NCI-H2081 treated with DMSO at 0.1 percent for 48 hours (cell line): ENCODE measurements around the gene FNDC1.
"Not testable (repeated sequence)": the region's sequence is repeated elsewhere in the genome, so short reads cannot be mapped to it uniquely, and the experiment has no call there.

ENCODE experiments used
- DNase-seq: peaks from one replicate; lab custom pipeline; 2025; lab: John Stamatoyannopoulos, UW

Gene FNDC1

GRCh38 chr6:159169193-159169555 lies at the start of gene FNDC1:
Gene FNDC1 (plus strand): TSS chr6:159169400. CDS start chr6:159169597, 197 bp downstream.
- DNase-seq: no peak

- DNase-seq: no peak
Observed at GRCh38 chr6:159119791-159120190, 49.4 kb upstream of the FNDC1 start.

GRCh38 chr6:159121486-159121885 lies 47.7 kb upstream of the FNDC1 start:
- no peak for DNase-seq

- no peak for DNase-seq
Observed at GRCh38 chr6:159122453-159122852, 46.7 kb upstream of the FNDC1 start.

GRCh38 chr6:159123831-159124230 lies 45.4 kb upstream of the FNDC1 start:
- DNase-seq: not testable (repeated sequence)

DNA sequence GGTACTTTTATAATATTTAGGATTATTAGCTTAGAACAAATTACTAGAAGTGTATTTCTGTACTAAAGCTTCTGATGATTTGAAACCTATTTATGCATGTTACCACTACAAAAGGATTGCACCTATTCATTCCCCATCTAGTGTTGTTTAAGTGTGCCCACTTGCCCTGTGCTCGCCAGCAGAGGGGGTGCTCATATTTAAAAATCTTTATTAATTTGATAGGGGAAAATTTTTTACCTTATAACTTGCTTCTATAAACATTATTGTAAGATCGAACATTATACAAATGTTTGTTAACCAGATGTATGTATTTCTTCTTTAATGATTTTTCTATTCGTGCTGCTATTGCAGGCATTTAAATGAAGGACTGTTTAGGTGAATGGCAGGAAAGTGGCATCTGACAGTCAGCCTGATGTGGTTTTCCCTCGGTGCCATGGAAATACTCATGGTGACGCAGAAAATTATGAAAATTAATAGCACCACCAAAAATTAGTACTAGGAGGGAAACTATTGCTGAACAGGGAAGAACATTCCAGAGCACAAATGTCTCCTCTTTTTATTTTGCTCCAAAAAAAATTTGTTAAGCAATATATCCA lies 44.1 kb upstream of the FNDC1 start:
- no peak for DNase-seq

- DNase-seq: no peak
Observed at GRCh38 chr6:159125951-159126352, 43.2 kb upstream of the FNDC1 start.

GRCh38 chr6:159126590-159126989 lies 42.6 kb upstream of the FNDC1 start:
- no peak for DNase-seq

DNA sequence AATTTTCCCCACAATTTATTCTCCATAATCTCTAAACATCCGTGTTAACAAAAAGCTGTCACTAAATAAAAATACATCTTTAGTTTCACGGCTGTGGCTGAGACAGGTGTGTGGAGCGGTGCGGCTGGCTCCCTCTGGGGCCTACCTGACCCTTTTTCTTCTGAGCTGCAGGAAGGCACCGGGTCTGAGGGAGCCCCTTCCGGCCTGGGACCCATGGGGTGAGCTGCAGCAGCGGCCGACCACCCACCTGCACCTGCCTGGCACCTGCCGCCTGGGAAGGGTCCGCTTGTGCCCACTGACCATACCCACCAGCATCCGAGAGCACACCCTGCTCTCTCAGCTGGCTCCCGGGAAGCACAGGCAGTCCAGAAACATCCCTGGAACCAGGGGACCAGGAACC lies 41.5 kb upstream of the FNDC1 start:
- no peak for DNase-seq

DNA sequence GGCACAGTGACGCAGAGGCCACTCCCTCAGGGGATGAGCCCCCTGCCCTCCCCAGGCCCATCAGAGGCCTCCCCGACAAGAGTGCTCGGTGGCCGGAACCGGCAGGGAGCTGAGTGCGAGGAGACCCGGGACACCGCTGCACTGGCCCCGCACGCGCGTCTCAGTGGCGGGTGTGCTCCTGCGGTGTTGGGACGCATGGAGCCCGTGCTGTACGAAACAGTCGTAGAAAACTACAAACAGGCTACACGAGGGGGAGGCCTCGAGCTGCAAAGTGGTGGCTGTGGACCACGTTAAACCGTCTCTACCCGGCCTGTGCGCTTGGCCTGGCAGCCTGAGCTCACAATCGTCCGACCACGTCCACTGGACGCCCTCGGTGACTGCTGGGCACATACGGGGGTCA lies 40.2 kb upstream of the FNDC1 start:
- no peak for DNase-seq

- no peak for DNase-seq
Observed at GRCh38 chr6:159130846-159131245, 38.4 kb upstream of the FNDC1 start.

DNA sequence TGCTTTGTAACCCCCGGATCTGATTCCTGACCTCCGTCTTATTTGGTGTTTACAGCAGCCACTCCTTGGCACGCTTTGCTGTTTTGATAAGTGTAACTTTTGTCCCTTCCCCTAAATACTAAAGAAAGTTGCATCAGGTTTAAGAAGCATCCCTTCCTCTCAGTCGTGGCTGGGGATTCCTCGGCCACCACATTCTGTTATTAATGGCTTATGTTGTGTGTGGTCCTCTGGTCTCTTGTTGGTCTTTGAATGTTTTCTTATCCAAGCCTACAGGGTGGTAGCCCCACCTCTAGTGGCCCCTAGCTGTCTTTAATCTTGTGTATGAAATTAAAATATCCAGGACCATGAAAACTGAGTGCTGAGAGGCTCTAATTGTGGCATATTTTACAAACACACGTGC lies 37.5 kb upstream of the FNDC1 start:
- no peak for DNase-seq

DNA sequence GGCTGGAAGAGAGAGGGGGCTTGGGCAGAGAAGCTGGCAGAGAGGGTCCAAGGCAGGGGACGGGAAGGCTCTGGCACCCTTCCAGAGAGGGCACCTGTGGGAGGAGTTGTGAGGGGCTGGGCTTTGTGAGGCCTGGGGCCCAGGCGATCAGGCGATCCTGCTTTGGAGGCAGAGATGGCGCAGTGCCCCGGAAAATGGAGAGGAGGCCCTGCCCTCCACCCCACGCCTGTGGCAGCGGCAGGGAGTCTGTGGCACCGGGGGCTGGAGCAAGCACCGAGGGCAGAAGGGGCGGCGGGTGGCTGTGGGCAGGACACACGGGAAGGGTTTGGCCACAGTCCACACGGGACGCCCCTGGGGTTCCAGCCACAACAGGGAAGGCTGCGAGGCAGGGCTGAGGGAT lies 36.5 kb upstream of the FNDC1 start:
- no peak for DNase-seq

GRCh38 chr6:159134701-159135364 lies 34.4 kb upstream of the FNDC1 start:
- DNase-seq: no peak

DNA sequence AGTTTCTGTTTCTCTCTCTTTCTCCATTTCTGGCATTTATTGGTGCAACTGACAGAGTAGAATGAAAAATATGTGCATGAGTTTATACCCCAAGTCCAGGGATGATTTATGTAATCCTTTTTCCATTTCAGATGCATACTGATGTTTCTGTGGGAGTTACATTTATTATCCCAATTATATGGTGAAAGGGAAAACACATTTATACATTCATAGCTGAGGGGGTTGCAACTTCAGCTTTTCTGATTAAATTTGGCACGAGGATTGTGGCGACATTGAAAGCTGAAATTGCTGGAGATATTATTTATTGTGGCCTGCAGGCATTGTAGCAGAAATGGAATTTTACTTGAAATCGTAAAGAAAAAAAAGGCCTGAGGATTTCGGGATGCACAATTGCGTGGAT lies 31.5 kb upstream of the FNDC1 start:
- no peak for DNase-seq

DNA sequence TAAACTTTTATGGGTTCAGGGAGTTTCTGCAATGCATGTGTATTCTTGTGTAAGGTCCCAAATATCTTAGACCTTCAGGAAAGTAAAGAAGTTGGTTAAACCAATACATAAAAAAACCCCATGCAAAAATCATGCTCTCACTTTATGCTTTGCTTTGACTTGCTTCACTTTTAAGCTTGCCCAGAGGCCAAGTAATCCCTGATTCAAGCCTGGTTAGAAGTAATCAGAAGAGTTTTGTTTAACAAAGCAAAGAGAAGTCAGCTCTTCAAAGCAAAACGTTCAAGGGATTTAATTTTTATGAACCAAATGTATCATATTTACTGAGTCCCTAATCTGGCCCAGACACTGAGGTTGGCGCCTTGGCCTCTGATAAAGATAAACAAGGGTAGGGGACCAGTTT lies 26.7 kb upstream of the FNDC1 start:
- DNase-seq: no peak

DNA sequence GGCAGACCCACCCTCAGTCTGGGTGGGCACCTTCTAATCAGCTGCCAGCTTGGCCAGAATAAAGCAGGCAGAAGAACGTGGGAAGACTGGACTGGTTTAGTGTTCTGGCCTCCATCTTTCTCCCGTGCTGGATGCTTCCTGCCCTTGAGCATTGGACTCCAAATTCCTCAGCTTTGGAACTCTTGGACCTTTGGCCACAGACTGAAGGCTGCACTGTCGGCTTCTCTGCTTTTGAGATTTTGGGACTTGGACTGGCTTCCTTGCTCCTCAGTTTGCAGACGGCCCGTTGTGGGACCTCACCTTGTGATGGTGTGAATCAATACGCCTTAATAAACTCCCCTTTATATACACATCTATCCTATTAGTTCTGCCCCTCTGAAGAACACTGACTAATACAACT lies 20.6 kb upstream of the FNDC1 start:
- no peak for DNase-seq

DNA sequence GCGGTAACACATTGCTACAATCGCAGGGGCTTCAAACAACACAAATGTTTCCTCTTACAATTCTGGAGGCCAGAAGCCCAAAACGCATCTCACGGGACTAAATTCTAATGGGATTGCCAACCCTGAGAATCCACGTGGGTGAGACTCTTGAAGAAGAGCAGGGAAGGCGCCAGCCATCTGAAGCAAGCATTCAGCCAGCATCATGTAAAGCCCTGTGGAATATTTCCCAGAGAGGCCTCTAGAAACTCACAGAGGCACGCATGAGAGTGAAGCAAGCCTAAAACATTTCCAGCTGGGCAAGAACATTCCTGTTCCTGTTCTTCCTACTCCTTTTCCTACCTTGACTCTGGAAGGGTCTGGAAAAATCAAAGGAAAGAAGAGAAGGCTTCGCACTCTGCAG lies 19.6 kb upstream of the FNDC1 start:
- no peak for DNase-seq

- DNase-seq: no peak
Observed at GRCh38 chr6:159151266-159151855, 17.8 kb upstream of the FNDC1 start.

DNA sequence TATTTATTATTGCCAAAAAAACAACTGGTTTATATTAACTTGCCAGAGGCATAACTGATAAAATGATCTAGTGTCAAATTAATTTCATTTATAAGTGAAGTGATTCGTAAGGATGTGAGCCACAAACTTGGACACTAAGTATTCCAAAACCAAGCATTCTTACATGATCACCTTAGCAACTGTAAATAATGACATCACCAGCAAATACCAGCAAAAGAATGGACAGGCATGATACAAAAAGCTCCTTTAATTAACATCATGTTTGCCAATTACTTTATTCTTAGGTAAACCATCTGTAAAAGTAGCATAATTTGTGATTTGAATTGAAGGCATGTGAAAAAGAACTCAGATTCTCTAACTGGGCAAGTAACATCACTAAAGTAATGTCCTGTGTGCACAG lies 17.2 kb upstream of the FNDC1 start:
- DNase-seq: no peak

DNA sequence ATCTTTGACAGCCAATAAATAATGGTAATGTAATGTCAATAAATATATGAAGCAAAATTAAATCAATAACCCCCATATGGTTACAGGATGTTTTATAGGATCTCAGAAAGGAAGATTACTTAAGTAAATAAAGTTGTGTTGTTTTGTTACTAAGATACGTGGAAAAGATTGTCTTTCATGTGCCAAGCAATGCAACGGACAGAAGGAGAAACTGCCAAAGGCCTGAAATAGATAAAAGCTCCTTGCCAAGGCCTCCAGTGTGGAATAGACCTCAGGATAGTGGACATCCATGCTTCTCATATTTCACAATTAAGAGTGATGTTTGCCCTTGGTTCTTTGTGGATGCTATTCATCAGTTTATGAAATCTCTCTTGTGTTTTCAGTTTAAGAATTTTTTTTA lies 16.4 kb upstream of the FNDC1 start:
- no peak for DNase-seq

GRCh38 chr6:159155679-159156078 lies 13.5 kb upstream of the FNDC1 start:
- DNase-seq: no peak

- no peak for DNase-seq
Observed at GRCh38 chr6:159156089-159156488, 13.1 kb upstream of the FNDC1 start.

GRCh38 chr6:159157431-159157830 lies 11.8 kb upstream of the FNDC1 start:
- no peak for DNase-seq
